ENCODE results near the gene MSL1.

The MSL1 gene

DNA sequence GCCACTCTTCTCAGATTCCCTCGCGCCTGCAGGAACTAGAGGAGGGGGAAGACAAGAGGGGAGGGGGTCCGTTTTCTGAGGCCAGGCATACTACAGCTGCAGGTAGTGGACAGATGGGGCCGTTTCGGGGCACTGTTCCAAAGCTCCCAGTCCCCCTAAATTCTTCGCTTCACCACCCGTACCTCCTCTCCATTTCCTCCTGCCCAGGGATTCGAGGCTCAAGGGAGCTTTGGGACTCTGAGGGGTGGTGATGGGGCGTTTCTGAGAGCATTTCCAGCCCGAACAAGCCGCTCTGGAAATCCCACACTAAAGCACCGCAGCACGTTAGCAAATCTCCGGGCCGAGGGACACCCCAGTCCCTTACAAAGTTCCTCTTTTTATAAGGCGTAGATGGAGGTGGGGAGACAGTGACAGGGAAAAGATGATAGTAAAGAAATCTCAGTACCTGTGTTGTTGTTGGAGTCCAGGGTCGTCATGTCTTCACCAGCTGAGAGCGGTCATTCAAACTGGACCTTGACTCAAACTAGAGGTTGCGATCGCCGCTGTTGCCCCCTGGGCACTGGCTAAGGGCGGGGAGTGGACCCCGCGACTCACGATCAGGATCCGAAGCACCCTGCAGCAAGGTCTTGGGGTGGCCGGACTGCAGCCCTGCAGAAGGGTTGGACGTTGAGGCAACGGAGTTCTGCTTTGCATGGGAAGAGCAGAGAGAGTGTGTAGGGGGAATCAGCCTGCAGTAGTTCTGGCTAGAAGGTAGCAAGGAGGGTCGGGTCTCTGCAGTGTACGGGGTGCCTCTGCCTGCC lies 22.0 kb upstream of the MSL1 start (continued):
- TF ChIP-seq, protein P1, sequence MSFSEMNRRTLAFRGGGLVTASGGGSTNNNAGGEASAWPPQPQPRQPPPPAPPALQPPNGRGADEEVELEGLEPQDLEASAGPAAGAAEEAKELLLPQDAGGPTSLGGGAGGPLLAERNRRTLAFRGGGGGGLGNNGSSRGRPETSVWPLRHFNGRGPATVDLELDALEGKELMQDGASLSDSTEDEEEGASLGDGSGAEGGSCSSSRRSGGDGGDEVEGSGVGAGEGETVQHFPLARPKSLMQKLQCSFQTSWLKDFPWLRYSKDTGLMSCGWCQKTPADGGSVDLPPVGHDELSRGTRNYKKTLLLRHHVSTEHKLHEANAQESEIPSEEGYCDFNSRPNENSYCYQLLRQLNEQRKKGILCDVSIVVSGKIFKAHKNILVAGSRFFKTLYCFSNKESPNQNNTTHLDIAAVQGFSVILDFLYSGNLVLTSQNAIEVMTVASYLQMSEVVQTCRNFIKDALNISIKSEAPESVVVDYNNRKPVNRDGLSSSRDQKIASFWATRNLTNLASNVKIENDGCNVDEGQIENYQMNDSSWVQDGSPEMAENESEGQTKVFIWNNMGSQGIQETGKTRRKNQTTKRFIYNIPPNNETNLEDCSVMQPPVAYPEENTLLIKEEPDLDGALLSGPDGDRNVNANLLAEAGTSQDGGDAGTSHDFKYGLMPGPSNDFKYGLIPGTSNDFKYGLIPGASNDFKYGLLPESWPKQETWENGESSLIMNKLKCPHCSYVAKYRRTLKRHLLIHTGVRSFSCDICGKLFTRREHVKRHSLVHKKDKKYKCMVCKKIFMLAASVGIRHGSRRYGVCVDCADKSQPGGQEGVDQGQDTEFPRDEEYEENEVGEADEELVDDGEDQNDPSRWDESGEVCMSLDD (tag by site-specific recombination; IDR thresholded peaks at IDR 0.05), result 0 out of 2 replicates have a peak, but pooled peaks have one; percentile 33
- no peak for TF ChIP-seq ZNF169 (tag by site-specific recombination; IDR thresholded peaks at IDR 0.05)
- TF ChIP-seq ZSCAN23 (tag by site-specific recombination; IDR thresholded peaks at IDR 0.05), result no peak
- TF ChIP-seq, protein P2, sequence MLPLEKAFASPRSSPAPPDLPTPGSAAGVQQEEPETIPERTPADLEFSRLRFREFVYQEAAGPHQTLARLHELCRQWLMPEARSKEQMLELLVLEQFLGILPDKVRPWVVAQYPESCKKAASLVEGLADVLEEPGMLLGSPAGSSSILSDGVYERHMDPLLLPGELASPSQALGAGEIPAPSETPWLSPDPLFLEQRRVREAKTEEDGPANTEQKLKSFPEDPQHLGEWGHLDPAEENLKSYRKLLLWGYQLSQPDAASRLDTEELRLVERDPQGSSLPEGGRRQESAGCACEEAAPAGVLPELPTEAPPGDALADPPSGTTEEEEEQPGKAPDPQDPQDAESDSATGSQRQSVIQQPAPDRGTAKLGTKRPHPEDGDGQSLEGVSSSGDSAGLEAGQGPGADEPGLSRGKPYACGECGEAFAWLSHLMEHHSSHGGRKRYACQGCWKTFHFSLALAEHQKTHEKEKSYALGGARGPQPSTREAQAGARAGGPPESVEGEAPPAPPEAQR (tag by site-specific recombination; IDR thresholded peaks at IDR 0.05), result 0 out of 2 replicates have a peak, but pooled peaks have one; percentile 33
- no peak for TF ChIP-seq ZNF585B (tag by site-specific recombination; IDR thresholded peaks at IDR 0.05)
- TF ChIP-seq ZNF843 (tag by site-specific recombination; IDR thresholded peaks at IDR 0.05), result no peak
- no peak for TF ChIP-seq ZNF211 (tag by site-specific recombination; IDR thresholded peaks at IDR 0.05; ENCODE audit: low read depth)
- TF ChIP-seq, protein P3, sequence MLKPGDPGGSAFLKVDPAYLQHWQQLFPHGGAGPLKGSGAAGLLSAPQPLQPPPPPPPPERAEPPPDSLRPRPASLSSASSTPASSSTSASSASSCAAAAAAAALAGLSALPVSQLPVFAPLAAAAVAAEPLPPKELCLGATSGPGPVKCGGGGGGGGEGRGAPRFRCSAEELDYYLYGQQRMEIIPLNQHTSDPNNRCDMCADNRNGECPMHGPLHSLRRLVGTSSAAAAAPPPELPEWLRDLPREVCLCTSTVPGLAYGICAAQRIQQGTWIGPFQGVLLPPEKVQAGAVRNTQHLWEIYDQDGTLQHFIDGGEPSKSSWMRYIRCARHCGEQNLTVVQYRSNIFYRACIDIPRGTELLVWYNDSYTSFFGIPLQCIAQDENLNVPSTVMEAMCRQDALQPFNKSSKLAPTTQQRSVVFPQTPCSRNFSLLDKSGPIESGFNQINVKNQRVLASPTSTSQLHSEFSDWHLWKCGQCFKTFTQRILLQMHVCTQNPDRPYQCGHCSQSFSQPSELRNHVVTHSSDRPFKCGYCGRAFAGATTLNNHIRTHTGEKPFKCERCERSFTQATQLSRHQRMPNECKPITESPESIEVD (tag by site-specific recombination; IDR thresholded peaks at IDR 0.05), result no peak
- no peak for TF ChIP-seq MEIS1 (CRISPR knock-in tag; IDR thresholded peaks at IDR 0.05; ENCODE audit: borderline replicate concordance)
- no peak for TF ChIP-seq GLI2 (tag by site-specific recombination; IDR thresholded peaks at IDR 0.05; ENCODE audit: borderline replicate concordance, low read depth)
- TF ChIP-seq PRDM1 (tag by site-specific recombination; IDR thresholded peaks at IDR 0.05), result no peak
- TF ChIP-seq, protein P4, sequence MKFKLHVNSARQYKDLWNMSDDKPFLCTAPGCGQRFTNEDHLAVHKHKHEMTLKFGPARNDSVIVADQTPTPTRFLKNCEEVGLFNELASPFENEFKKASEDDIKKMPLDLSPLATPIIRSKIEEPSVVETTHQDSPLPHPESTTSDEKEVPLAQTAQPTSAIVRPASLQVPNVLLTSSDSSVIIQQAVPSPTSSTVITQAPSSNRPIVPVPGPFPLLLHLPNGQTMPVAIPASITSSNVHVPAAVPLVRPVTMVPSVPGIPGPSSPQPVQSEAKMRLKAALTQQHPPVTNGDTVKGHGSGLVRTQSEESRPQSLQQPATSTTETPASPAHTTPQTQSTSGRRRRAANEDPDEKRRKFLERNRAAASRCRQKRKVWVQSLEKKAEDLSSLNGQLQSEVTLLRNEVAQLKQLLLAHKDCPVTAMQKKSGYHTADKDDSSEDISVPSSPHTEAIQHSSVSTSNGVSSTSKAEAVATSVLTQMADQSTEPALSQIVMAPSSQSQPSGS (tag by site-specific recombination; IDR thresholded peaks at IDR 0.05; ENCODE audit: low read depth), result no peak
- TF ChIP-seq, protein P5, sequence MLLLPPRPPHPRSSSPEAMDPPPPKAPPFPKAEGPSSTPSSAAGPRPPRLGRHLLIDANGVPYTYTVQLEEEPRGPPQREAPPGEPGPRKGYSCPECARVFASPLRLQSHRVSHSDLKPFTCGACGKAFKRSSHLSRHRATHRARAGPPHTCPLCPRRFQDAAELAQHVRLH (tag by site-specific recombination; IDR thresholded peaks at IDR 0.05), result no peak
- TF ChIP-seq ZNF701 (tag by site-specific recombination; IDR thresholded peaks at IDR 0.05), result no peak
- TF ChIP-seq, protein P6, sequence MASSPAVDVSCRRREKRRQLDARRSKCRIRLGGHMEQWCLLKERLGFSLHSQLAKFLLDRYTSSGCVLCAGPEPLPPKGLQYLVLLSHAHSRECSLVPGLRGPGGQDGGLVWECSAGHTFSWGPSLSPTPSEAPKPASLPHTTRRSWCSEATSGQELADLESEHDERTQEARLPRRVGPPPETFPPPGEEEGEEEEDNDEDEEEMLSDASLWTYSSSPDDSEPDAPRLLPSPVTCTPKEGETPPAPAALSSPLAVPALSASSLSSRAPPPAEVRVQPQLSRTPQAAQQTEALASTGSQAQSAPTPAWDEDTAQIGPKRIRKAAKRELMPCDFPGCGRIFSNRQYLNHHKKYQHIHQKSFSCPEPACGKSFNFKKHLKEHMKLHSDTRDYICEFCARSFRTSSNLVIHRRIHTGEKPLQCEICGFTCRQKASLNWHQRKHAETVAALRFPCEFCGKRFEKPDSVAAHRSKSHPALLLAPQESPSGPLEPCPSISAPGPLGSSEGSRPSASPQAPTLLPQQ (tag by site-specific recombination; IDR thresholded peaks at IDR 0.05), result no peak

DNA sequence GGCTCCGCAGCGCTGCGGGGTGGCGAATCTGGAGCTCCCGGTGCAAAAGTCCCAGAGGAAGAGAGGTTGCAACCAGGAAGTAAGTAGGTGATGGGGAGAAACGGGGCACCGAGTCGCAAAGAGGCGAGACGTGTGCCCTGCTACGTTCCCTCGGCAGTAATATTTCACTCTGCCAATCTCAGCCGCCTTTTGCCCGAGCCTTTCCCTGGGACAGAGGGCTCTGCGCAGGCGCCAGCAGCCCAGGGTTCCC lies 21.4 kb upstream of the MSL1 start, which contains the start of gene NR1D1:
TSS of gene NR1D1 (minus strand) at position 171 of the 250 bp plus-strand sequence. CDS start 495 bp downstream, outside the sequence.
- Histone ChIP-seq H3K27ac (ENCODE audit: extremely low read depth, low read depth, low read length) (peak within 1 kb of the TSS; percentile 58), H3K4me3 (ENCODE audit: low read depth, low read length) (peak within 1 kb of the TSS; percentile 23), H3K36me3 (ENCODE audit: control insufficient read depth in 2 of 2, insufficient read depth in 1 of 2, low read length in 2 of 2) (peaks cover 0 to 17% of the 10 kb centered on the region in 2 experiments; a peak in 1 of 3 replicates), H3K9me3 (ENCODE audit: control insufficient read depth, insufficient read depth, low read depth, low read length) (no peaks in the 10 kb centered on the region), H3K4me1 (ENCODE audit: control insufficient read depth, insufficient read depth, low read length) (peaks cover 16% of the 10 kb centered on the region)
- CTCF ChIA-PET, result interaction anchor here (0.9 to 7.2 kb wide), 12 partner anchors 12 to 101 kb away, joined by 3 to 61 read pairs (median 6); partner anchors contain the start of gene MED24
- POLR2A ChIA-PET, result interaction anchor here (0.8 to 5.3 kb wide), 16 partner anchors 12 to 1588 kb away, joined by 3 to 117 read pairs (median 7); partner anchors contain the start of genes CASC3, MED24, MSL1 and PSMD3
- TF ChIP-seq ZSCAN30 (tag by site-specific recombination; IDR thresholded peaks at IDR 0.05) (peak; percentile 26; the same call in 1 of the 2 replicates), ZNF221 (tag by site-specific recombination; IDR thresholded peaks at IDR 0.05; ENCODE audit: borderline replicate concordance) (no peak), ZNF600 (tag by site-specific recombination; IDR thresholded peaks at IDR 0.05) (peak; percentile 87; the same call in 1 of the 2 replicates), ZBTB20 (tag by site-specific recombination; IDR thresholded peaks at IDR 0.05) (peak; percentile 93), ZBTB8A (tag by site-specific recombination; IDR thresholded peaks at IDR 0.05) (peak; percentile 68), ZNF660 (tag by site-specific recombination; IDR thresholded peaks at IDR 0.05) (0 out of 2 replicates have a peak, but pooled peaks have one; percentile 10), ZNF514 (tag by site-specific recombination; IDR thresholded peaks at IDR 0.05) (no peak), ZNF701 (tag by site-specific recombination; IDR thresholded peaks at IDR 0.05) (no peak)
- TF ChIP-seq, protein P7, sequence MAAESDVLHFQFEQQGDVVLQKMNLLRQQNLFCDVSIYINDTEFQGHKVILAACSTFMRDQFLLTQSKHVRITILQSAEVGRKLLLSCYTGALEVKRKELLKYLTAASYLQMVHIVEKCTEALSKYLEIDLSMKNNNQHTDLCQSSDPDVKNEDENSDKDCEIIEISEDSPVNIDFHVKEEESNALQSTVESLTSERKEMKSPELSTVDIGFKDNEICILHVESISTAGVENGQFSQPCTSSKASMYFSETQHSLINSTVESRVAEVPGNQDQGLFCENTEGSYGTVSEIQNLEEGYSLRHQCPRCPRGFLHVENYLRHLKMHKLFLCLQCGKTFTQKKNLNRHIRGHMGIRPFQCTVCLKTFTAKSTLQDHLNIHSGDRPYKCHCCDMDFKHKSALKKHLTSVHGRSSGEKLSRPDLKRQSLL (tag by site-specific recombination; IDR thresholded peaks at IDR 0.05), result peak; percentile 51; the same call in 1 of the 2 replicates
- TF ChIP-seq, protein P8, sequence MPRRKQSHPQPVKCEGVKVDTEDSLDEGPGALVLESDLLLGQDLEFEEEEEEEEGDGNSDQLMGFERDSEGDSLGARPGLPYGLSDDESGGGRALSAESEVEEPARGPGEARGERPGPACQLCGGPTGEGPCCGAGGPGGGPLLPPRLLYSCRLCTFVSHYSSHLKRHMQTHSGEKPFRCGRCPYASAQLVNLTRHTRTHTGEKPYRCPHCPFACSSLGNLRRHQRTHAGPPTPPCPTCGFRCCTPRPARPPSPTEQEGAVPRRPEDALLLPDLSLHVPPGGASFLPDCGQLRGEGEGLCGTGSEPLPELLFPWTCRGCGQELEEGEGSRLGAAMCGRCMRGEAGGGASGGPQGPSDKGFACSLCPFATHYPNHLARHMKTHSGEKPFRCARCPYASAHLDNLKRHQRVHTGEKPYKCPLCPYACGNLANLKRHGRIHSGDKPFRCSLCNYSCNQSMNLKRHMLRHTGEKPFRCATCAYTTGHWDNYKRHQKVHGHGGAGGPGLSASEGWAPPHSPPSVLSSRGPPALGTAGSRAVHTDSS (tag by site-specific recombination; IDR thresholded peaks at IDR 0.05), result no peak

All from HEK293 (cell line).